ENCODE measurements around the gene DOCK2.

DOCK2 gene

GRCh38 chr5:169817031-169817430 lies 180.0 kb downstream of the DOCK2 start:
- DNase-seq (ENCODE audit: low read depth in 2 of 2), result no peak

- DNase-seq (ENCODE audit: low read depth in 2 of 2), result no peak
Measured at GRCh38 chr5:169826618-169827017, 189.5 kb downstream of the DOCK2 start.

GRCh38 chr5:169827769-169828168 lies 190.7 kb downstream of the DOCK2 start:
- DNase-seq (ENCODE audit: low read depth in 2 of 2), result no peak

- no peak for DNase-seq (ENCODE audit: low read depth in 2 of 2)
Measured at GRCh38 chr5:169828385-169828784, 191.3 kb downstream of the DOCK2 start.

GRCh38 chr5:169831331-169831730 lies 194.3 kb downstream of the DOCK2 start:
- no peak for DNase-seq (ENCODE audit: low read depth in 2 of 2)

- DNase-seq (ENCODE audit: low read depth in 2 of 2), result no peak
Measured at GRCh38 chr5:169832304-169832703, 195.2 kb downstream of the DOCK2 start.

- no peak for DNase-seq (ENCODE audit: low read depth in 2 of 2)
Measured at GRCh38 chr5:169832845-169833244, 195.8 kb downstream of the DOCK2 start.

- DNase-seq (ENCODE audit: low read depth in 2 of 2), result peak in 1 of 2 donors; percentile 7
Measured at GRCh38 chr5:169833681-169834292, 196.7 kb downstream of the DOCK2 start.

GRCh38 chr5:169834540-169834939 lies 197.5 kb downstream of the DOCK2 start:
- peak in 1 of 2 donors; percentile 13 for DNase-seq (ENCODE audit: low read depth in 2 of 2)

- no peak for DNase-seq (ENCODE audit: low read depth in 2 of 2)
Measured at GRCh38 chr5:169836835-169837536, 199.9 kb downstream of the DOCK2 start.

- DNase-seq (ENCODE audit: low read depth in 2 of 2), result no peak
Measured at GRCh38 chr5:169837686-169838085, 200.6 kb downstream of the DOCK2 start.

GRCh38 chr5:169838688-169839087 lies 201.6 kb downstream of the DOCK2 start:
- DNase-seq (ENCODE audit: low read depth in 2 of 2), result no peak

GRCh38 chr5:169840405-169840804 lies 203.3 kb downstream of the DOCK2 start:
- no peak for DNase-seq (ENCODE audit: low read depth in 2 of 2)

GRCh38 chr5:169842699-169843098 lies 205.6 kb downstream of the DOCK2 start:
- DNase-seq (ENCODE audit: low read depth in 2 of 2), result no peak

- DNase-seq (ENCODE audit: low read depth in 2 of 2), result no peak
Measured at GRCh38 chr5:169847519-169847918, 210.4 kb downstream of the DOCK2 start.

GRCh38 chr5:169848271-169848670 lies 211.2 kb downstream of the DOCK2 start:
- DNase-seq (ENCODE audit: low read depth in 2 of 2), result no peak

GRCh38 chr5:169848792-169849191 lies 211.7 kb downstream of the DOCK2 start:
- DNase-seq (ENCODE audit: low read depth in 2 of 2), result no peak

GRCh38 chr5:169850409-169850808 lies 213.3 kb downstream of the DOCK2 start:
- no peak for DNase-seq (ENCODE audit: low read depth in 2 of 2)

- no peak for DNase-seq (ENCODE audit: low read depth in 2 of 2)
Measured at GRCh38 chr5:169851321-169851850, 214.3 kb downstream of the DOCK2 start.

- no peak for DNase-seq (ENCODE audit: low read depth in 2 of 2)
Measured at GRCh38 chr5:169856571-169856970, 219.5 kb downstream of the DOCK2 start.

- no peak for DNase-seq (ENCODE audit: low read depth in 2 of 2)
Measured at GRCh38 chr5:169860585-169860984, 223.5 kb downstream of the DOCK2 start.

GRCh38 chr5:169861433-169861832 lies 224.4 kb downstream of the DOCK2 start:
- no peak for DNase-seq (ENCODE audit: low read depth in 2 of 2)

- no peak for DNase-seq (ENCODE audit: low read depth in 2 of 2)
Measured at GRCh38 chr5:169861934-169862333, 224.9 kb downstream of the DOCK2 start.
